ENCODE data around the gene CLK4.

The CLK4 gene

DNA sequence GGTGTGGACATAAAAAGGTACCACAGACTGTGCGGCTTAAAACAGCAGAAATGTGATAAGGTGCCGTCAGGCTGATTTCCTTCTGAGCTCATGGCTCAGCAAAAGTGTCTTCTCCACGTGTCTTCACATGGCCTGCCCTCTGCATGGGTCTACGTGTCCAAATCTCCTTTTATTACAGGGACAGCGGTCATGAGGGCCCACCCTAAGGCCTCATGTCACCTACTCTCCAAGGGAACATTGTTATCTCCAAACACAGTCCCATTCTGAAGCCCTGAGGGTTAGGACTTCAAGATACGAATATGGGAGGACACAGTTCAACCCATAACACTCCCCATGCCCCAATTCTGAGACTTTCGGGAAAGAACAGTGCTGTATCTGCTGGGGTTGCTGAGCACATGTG lies 71.8 kb downstream of the CLK4 start:
- peaks cover 11% of the 10 kb centered on the region for H3K36me3 Mint-ChIP-seq (ENCODE audit: low read depth)
- DNase-seq, result no peak
- TF ChIP-seq, protein P1, sequence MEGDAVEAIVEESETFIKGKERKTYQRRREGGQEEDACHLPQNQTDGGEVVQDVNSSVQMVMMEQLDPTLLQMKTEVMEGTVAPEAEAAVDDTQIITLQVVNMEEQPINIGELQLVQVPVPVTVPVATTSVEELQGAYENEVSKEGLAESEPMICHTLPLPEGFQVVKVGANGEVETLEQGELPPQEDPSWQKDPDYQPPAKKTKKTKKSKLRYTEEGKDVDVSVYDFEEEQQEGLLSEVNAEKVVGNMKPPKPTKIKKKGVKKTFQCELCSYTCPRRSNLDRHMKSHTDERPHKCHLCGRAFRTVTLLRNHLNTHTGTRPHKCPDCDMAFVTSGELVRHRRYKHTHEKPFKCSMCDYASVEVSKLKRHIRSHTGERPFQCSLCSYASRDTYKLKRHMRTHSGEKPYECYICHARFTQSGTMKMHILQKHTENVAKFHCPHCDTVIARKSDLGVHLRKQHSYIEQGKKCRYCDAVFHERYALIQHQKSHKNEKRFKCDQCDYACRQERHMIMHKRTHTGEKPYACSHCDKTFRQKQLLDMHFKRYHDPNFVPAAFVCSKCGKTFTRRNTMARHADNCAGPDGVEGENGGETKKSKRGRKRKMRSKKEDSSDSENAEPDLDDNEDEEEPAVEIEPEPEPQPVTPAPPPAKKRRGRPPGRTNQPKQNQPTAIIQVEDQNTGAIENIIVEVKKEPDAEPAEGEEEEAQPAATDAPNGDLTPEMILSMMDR (IDR thresholded peaks at IDR 0.05), result no peak
- H3K27ac Mint-ChIP-seq, result no peak overlapping the region
- no peak overlapping the region for H3K4me3 Mint-ChIP-seq
- H3K9me3 Mint-ChIP-seq, result no peaks in the 10 kb centered on the region
- peaks cover 32% of the 10 kb centered on the region for H3K4me1 Mint-ChIP-seq
- H3K27me3 Mint-ChIP-seq (ENCODE audit: low read depth, poor library complexity), result peaks cover 5% of the 10 kb centered on the region

GRCh38 chr5:178554311-178554710 lies 72.5 kb downstream of the CLK4 start:
- Mint-ChIP-seq H3K4me1 (peaks cover 25% of the 10 kb centered on the region), H3K36me3 (ENCODE audit: low read depth) (peaks cover 4% of the 10 kb centered on the region), H3K9me3 (no peaks in the 10 kb centered on the region), H3K27me3 (ENCODE audit: low read depth, poor library complexity) (peaks cover 5% of the 10 kb centered on the region), H3K27ac (no peak overlapping the region), H3K4me3 (no peak overlapping the region)
- DNase-seq, result no peak
- TF ChIP-seq, protein P1 (IDR thresholded peaks at IDR 0.05), result no peak

DNA sequence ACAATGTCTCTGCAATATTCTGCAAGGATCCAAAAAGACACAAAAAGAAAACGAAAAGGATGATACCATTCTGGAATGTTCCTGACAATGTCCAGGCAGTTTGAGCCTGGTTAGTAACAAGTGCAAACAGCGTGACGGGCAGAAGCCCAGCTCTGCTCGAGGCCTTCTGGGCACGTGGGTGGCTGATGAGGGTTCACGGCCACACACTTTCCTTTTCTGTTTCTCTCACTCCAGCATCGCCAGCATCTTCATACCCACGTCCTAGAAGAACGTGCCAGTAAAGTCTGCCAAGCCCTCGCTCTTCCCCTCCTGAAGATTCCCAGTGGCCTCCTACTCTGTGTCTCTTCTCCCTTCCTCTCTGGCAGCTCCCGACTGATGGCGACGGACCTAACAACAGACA lies 73.3 kb downstream of the CLK4 start:
- DNase-seq, result no peak
- H3K27me3 Mint-ChIP-seq (ENCODE audit: low read depth, poor library complexity), result peaks cover 5% of the 10 kb centered on the region
- peaks cover 23% of the 10 kb centered on the region for H3K4me1 Mint-ChIP-seq
- H3K27ac Mint-ChIP-seq, result no peak overlapping the region
- TF ChIP-seq, protein P1 (IDR thresholded peaks at IDR 0.05), result no peak
- H3K9me3 Mint-ChIP-seq, result no peaks in the 10 kb centered on the region
- no peaks in the 10 kb centered on the region for H3K36me3 Mint-ChIP-seq (ENCODE audit: low read depth)
- no peak overlapping the region for H3K4me3 Mint-ChIP-seq

Data from nephron progenitor cell (in vitro differentiated cells).